Kidney epithelial cell (primary cell): ENCODE measurements around the gene ATP10B. TPM values are rescaled to one million over a fixed set of nuclear protein-coding genes. Genes with fewer than 3 reads are reported as not detected.

Experiments used
- DNase-seq: peaks from one replicate; pipeline ENCODE4 v3.0.0-alpha.2; 2010; ENCODE audit warnings: low read depth
- H3K27me3 ChIP-seq: 2 replicates; pipeline ENCODE4 v1.6.0; 2011; ENCODE audit warnings: low read length; ENCODE audit not compliant: control insufficient read depth, insufficient read depth
- H3K36me3 ChIP-seq: 2 replicates; pipeline ENCODE4 v1.5.1; 2011; ENCODE audit warnings: low read length; ENCODE audit not compliant: control insufficient read depth, insufficient read depth
- H3K4me3 ChIP-seq: 2 replicates; pipeline ENCODE4 v1.5.1; 2011; ENCODE audit warnings: low read depth, mild to moderate bottlenecking, control low read depth, low read length
- total RNA-seq: library from RNA; depleted of rRNA; stranded (reverse); fragments of >200 nt; gene quantifications from 2 replicates; pipeline ENCODE4 v1.2.3, GENCODE V29; 2015
- TF ChIP-seq, protein P1 (sequence below): IDR thresholded peaks from 2 replicates; pipeline ENCODE4 v1.5.1; 2011; ENCODE audit warnings: mild to moderate bottlenecking, moderate library complexity, low read length, control low read depth, inconsistent platforms; ENCODE audit not compliant: insufficient read depth, poor library complexity, severe bottlenecking

ATP10B gene
- total RNA-seq, 1 donor from 2014 or later = not detected

DNA sequence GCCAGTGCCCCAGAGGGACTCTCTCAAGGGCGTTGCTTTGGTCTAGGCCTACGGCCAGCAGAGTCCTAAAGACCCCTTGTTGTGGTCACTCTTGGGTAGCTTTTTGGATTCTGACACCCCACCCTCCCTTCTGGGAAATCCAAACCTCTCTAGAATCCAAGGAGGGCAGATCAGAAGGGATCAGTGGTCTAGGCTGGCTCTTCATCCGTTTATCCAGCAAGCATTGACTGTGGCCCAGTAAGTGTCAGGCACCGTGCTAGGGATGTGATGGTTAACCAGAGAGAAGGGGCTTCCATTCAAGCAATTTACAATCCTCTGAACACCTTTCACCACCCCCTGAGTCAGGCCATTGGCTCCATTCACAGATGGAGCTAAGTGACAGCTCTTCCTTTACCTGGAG, 249.3 kb downstream of the ATP10B start:
- Histone ChIP-seq H3K27me3 (no peaks in the 10 kb centered on the region), H3K4me3 (no peak overlapping the region), H3K36me3 (no peaks in the 10 kb centered on the region)
- TF ChIP-seq, protein P1, sequence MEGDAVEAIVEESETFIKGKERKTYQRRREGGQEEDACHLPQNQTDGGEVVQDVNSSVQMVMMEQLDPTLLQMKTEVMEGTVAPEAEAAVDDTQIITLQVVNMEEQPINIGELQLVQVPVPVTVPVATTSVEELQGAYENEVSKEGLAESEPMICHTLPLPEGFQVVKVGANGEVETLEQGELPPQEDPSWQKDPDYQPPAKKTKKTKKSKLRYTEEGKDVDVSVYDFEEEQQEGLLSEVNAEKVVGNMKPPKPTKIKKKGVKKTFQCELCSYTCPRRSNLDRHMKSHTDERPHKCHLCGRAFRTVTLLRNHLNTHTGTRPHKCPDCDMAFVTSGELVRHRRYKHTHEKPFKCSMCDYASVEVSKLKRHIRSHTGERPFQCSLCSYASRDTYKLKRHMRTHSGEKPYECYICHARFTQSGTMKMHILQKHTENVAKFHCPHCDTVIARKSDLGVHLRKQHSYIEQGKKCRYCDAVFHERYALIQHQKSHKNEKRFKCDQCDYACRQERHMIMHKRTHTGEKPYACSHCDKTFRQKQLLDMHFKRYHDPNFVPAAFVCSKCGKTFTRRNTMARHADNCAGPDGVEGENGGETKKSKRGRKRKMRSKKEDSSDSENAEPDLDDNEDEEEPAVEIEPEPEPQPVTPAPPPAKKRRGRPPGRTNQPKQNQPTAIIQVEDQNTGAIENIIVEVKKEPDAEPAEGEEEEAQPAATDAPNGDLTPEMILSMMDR = no peak
- DNase-seq = no peak

DNA sequence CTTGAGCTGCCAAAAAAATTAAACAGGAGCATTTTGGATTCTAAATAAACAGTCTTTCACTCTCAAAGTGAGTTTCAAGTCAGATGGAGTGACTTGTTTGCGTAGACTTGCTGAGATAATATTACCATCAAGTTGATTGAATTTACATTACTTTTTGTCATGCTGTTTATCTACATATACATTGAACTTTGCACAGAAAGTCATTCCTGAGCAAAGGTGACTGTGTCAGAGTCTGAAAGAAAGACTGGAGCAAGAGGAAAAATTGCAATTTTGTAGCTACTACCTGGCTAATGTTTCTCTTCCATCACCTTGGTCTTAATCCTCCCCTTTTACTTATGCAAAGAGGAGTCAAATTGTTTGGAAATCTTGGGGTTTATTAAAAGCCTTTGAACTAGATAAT, 251.0 kb downstream of the ATP10B start:
- Histone ChIP-seq H3K36me3 (no peaks in the 10 kb centered on the region), H3K4me3 (no peak overlapping the region), H3K27me3 (no peaks in the 10 kb centered on the region)
- TF ChIP-seq, protein P1 = no peak
- no peak for DNase-seq

DNA sequence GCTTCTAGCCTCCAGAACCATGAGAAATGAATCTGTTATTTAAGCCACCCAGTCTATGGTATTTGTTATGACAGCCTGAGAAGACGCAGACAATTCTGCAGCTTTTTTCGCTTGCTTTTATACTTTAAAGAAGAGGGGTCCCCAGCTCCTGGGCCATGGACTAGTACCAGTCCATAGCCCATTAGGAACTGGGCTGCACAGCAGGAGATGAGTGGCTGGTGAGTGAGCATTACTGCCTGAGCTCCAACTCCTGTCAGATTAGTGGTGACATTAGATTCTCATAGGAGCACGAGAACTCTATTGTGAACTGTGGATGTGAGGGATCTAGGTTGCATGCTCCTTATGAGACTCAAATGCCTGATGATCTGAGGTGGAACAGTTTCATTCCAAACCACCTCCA, 278.7 kb downstream of the ATP10B start:
- TF ChIP-seq, protein P1 = no peak
- Histone ChIP-seq H3K36me3 (no peaks in the 10 kb centered on the region), H3K4me3 (no peak overlapping the region), H3K27me3 (no peaks in the 10 kb centered on the region)
- no peak for DNase-seq

DNA sequence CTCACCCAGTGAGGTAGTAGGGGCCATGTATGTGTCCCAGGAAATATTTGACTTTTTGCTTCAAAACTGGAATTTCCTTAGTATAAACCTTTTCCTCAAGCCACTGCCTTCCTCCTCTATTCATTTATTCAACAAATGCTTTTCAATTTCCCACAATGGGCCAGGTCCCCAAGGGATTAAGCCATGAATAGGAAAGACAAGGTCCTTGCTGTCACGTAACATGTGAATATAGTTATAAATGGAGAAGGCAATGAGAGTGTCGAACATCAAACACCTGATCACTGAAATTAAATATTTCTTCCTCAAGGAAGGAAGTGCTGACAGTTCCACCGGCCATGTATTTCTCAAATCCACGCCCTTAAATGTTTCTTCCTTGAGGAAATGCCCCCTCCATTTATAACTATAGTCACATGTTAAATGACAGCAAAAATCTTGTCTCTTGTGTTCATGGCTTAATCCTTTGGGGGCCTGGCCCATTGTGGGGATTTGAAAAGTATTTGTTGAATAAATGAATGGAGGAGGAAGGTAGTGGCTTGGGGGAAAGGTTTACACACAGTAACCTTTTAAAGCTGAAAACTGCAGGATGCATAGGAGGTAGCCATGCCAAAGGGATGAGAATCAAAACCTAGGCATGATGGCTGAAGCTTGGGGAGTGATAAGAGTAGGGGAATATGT, 284.8 kb downstream of the ATP10B start:
- TF ChIP-seq, protein P1 = no peak
- Histone ChIP-seq H3K27me3 (no peaks in the 10 kb centered on the region), H3K4me3 (no peak overlapping the region), H3K36me3 (no peaks in the 10 kb centered on the region)
- DNase-seq = no peak

GRCh38 chr5:160565376-160565775, 286.6 kb downstream of the ATP10B start:
- DNase-seq = no peak
- Histone ChIP-seq H3K36me3 (no peaks in the 10 kb centered on the region), H3K4me3 (no peak overlapping the region), H3K27me3 (no peaks in the 10 kb centered on the region)
- TF ChIP-seq, protein P1 = no peak

- TF ChIP-seq, protein P1 = no peak
- peak; percentile 78 for DNase-seq
Measured at GRCh38 chr5:160556846-160557245, 295.2 kb downstream of the ATP10B start.

More at GRCh38 chr5:160556846-160557245, 295.2 kb downstream of the ATP10B start:
- Histone ChIP-seq H3K27me3 (no peaks in the 10 kb centered on the region), H3K4me3 (no peak overlapping the region), H3K36me3 (no peaks in the 10 kb centered on the region)
